Measurements from ENCODE around the gene HOXD13.

HOXD13 gene

DNA sequence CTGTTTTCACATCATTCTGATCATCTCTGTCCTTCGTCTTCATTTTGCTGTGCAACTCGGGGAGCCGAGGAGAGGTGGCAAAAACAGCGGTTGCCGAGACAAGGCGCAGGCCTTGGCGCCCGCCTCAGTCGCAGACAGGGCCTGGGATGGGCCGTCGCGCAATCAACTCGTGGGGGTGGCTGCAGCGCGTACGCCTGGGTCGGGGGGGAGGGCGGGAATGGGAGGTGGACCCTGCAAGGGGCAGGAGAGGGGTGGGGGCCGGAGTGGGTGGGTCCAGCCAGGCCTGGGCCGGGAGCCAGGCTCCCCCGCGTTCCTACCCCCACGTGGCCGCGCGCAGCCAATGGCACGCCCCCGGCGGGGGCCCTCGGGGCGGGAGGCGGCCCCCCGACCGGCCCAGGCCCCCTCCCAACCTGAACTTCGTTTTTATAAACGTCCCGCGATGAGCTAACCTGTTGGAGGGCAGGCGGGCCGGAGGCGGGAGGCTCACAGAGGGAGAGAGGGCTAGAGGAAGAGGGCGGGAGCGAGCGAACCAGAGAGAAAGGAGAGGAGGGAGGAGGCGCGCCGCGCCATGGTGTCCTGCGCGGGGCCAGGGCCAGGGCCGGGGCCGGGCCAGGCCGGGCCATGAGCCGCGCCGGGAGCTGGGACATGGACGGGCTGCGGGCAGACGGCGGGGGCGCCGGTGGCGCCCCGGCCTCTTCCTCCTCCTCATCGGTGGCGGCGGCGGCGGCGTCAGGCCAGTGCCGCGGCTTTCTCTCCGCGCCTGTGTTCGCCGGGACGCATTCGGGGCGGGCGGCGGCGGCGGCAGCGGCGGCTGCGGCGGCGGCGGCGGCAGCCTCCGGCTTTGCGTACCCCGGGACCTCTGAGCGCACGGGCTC, at the start of gene HOXD13:
TSS of gene HOXD13 (plus strand) at position 452 of the 875 bp plus-strand sequence. CDS start at position 622, 170 bp downstream.
- DNase-seq = no peak

DNA sequence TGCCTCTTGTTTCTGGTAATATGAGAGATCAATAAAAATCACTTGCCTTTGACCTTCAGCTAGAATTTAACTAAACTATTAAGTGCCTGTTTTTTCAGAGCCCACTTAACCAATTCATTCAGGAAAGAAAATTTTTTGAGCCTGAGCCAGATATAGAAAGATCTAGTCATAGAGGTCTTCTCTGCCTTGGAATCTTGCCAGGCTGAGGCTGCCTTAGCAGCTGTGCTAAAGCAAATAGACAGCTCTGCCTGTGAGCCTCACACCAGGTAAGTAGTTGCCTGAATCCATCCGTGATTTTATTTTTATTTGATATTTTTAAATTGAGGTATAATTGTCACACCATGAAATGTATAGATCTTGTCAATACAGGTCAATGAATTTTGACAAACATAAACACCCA, 36.1 kb upstream of the HOXD13 start:
- no peak for DNase-seq

DNA sequence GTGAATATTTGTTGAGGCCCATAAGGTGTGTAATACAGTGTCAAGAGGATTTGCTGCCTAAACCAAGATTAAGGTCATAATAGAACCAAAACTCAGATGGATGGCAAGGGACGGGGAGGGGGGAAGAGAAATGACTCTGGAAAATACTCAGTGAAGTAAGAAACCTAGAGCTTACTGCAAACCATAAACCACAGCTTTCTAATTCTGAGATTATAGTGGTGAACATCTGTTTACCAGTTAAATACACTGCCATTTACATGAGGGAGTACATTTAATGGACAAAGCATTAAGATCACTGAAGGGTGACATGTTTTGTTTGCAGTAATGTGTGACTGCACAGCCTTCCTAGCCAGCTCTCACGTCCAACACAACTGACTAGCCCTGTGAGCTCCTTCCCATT, 28.6 kb upstream of the HOXD13 start:
- no peak for DNase-seq

DNA sequence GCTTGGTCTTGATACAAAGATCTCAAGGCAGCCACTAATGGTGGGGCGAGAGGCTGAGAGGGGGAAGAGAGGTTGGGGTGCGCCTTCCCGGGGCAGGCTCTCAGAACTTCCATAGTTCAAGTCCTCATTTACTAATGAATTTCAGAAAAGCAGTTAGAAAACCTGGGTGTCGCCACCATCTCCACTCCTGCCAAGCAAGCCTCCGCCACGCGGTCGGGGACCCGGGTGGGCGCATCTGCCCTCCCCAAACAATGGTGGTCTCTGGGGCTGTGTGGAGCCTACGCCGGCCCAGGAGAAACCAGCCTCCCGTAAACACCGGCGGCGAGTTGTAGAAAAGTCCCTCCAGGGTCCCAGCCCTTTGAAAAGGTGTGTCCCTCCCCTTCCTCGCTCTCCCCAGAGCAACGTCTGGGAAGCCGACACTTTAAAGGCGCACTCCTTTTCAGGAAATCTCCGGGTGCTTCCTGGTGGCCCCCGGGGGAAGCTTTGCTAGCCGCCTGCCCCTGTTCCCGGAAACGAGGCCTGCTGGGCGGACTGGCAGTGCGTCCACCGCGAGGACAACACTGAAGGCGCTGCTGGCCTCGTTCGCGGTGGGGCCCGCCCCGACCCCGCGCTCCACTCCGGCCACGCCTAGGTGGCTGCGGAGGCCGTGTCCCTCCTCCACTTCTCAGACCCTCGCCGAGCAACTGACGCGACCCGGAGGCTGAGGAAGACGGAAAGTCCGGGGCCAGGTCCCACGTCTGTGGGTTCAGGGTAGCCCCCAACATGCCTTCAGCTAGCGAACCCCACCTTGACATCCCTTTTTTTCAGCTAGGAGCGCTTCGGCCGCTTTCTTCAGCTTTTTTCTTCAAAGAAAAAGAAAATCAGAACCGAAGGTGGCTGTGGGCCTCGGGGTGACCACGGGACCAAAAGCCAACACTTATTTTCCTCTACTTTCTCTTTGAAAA, 25.6 kb upstream of the HOXD13 start:
- no peak for DNase-seq

DNA sequence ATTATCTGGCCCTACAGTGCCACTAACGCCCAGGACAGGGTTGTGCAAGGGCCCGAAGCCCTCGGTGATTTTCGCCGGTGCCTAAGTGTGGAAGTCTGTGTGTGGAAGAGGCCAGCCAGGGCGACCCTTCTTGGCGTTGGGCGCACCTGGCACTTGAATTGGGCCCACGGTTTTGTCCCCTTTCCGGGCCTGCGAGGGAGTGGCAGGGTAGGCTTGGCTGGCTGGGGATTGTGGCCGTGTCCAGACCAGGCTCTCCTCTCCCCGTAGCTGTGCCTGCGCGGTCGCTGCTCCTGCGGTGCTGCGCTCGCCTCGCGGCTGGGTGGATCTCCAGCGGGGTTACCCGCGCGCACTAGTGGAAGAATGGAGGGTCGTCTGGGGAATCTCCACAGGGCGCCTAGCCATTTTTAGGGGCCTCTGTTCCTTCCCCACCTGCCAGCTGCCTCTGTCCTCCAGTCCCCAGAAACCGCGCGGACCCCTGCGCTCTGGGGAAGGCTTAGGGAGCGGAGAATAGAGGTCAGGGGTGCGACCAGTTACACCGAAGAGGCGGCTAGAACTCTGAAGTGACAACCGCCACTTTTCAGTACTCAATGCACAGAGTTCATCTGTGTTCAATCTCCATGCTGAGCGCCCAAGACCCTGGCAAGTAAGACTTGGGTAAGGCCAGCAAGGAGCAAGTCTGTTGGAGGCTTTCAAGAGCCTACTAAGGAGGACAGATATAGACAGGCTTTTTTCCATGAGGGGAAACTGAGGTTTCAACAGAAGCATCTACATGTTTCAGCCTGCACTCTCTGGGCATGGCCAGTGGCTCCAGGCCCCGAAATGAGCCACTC, 24.7 kb upstream of the HOXD13 start:
- DNase-seq = no peak

DNA sequence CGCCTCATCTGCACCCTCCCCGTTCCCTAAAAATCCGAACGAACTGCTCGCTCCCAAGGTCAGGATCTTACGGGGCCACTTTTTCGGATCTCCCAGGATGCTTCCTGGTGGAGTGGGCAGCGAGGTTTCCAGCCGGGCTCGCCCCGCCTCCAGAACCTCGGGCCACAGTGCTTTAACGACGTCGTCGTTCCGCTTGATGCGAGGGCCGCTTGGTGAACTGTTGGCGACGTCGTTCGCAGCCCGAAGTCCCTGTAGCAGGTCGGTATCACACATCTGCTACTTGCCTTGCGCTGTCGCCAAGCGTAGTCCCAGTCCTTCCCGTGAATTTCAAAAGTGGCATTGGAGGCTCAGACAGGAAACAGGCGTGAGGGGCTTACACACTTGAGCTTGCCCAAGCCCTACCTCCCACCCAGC, 24.1 kb upstream of the HOXD13 start:
- no peak for DNase-seq

DNA sequence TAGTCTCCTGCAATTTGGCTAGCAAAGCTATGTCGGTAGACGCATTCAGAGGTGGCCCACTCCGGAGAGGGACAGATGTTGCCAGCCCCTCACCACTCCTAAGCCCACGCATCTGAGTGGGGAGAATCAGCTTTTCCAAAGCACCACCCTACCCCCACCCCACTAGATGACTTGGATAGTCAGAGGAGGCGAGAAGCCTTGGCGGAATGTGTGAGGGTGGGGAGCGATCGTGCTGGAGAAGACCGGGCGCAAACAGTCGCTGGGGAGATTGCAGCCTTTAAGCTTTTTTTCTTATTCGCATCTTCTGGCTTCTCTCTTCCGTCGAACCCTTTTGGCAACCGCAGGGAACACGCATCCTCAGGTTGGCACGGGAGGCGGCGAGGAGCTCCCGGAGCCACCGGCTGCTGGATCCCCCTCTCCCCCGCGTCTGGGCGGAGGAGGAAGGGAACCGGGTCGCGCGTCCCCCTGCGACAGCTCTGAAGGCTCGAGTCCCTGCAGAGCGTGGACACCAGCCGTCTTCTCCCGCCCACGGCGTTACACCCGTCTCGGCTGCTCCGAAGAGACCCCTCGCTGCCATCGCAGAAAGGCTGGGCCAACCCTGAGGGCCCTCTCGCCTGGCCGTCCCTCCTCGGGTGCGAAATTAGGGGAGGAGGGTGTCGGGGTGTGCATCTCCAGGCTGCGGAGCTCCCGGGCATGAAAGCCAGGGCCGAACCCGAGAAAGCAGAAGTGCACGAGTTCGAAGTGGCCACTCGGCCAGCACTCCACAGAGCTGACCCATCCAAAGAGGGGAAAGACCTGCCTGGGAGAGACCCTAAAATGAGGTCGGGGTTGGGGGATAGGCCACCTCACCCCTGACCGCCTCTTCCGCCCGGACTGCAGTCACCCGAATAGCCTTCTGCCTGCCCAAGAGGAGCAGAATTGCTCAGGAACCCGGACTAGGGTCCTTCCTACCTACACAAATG, 20.9 kb upstream of the HOXD13 start:
- DNase-seq = no peak

DNA sequence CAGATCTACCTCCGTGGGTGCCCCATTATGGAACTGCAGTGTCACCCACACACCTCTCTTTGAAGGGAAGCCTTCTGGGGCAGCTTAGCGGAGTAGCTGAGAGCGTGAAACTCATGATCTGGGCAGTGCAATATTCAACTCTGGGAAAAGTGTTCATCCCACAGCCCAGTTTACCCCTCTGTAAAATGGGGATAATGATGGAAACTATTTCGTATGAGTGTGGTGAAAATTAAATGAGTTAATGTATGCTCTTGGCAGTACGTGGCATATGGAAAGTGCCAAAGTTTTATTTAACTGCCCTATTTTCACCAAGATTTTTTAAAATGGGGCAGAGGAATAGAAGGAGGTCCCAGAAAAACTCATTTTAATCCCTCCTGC, 20.2 kb upstream of the HOXD13 start:
- no peak for DNase-seq

DNA sequence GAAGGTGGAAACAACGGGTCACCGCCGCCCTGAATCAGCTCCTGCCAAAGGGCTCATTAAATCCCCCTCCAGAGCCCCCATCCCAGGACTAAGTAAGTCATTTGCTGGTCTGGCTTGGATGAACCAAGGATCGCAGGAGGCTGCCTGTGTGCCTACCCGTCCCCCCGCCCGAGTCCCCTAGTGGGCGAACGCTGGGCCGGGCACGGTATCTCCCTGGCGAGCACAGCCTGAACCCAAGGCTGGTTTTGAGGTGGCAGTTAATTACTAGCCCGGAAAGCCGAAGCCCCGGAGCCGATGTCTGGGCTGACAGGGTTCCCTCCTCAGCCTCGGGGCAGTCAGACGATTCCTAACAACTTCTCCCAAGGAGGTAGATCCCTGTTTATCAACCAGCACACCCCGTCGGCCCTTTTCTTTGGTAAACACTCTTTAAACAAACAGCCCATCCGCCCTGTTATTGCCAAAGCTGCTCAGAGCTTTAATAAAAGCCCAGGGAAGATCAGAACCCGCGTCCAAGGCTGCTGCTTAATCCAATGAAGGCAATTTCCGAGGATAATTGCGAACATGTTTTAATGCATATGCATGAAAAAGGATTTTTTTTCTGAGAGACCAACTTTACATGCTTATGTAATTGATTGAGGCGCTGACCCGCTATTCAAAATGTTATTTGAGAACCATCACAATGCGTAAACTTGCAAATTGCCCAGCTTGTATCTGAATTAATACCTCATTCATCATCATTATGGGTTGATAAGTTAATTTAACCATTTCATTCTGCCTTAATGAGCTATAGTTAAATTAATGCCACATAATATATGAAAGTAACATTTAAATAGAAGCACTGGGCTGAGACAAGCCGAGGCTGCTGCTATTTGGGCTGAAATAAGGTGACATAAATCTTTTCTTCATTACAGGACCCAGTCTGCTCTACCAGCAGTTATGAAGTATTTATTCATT, 19.3 kb upstream of the HOXD13 start:
- DNase-seq = no peak

DNA sequence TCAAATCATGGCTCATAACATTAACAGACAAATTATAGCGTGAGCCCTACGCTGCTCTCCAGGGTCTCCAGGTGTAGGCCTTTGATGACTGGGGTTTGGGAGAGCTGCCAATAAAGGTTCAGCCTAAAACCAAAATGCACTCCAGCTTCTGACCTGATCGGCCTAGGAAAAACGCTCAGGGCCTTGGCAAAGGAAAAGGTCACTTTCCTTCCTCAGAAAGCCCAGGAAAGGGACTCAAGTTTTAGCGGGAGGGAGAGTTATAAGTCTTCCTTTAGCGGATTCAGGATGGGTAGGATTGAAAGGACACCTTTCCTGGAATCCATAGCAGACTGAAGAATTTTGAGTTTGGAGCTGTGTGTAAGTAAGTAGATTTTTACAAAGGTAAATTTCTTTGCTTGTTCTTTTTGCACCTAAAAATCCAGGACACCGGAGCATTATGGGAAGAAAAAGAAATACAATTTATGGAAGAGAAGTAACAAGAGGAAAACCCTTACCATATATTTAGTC, 17.5 kb upstream of the HOXD13 start:
- no peak for DNase-seq

DNA sequence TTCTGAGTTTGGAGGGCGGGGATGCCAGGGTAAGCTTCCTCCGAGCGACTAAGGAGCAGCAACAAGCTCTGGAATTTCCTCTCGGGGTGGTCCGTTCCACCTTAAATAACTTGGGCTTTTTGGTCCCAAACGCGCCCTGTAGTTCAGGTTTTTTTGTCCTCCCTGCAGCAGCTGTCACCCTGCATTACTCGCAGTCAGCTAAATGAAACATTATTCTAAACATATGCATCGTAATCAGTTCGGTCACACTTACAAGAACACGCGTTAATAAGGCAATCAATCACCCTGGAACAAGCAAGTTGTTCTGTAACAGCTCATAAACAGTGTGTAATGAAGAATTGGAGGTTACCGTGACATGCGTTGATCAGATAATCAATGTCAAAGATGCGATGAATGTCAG, 17.0 kb upstream of the HOXD13 start:
- DNase-seq = no peak

DNA sequence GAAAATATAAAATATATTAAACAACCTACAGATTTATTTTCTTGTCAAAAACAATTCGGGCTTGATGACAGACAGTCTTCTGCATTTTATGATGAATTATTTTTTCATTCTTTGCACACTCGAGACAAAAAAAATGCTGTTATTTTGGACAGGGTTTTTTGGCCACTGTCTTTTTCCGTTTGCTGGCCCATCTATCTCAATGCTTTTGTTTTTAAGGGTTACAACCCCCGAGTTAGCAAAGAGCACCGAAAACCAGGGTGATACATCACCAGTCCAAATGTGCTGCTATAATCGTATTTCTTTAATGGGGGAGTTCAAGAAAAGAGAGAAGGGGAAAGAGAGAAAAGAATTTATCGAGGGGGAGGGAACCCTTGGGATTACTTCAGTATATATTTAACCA, 16.5 kb upstream of the HOXD13 start:
- no peak for DNase-seq

DNA sequence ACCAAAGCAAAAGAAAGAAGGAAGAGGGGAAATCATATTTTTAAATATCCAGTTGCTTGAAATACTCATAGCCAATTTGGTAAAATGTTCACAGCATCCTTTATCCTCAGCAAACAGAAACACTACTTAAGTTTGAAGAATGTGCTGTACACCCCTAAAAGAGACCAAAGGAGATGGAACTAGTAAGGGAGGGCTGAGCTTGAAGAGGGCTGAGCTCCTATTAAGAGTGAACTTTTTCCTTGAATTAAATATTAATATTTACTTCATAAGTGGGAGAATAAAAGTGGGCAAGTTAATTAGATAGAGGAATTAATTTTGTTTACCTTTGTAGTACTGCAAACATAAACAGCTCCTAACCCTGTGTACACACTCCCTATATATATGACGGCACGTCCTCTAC, 15.7 kb upstream of the HOXD13 start:
- no peak for DNase-seq

DNA sequence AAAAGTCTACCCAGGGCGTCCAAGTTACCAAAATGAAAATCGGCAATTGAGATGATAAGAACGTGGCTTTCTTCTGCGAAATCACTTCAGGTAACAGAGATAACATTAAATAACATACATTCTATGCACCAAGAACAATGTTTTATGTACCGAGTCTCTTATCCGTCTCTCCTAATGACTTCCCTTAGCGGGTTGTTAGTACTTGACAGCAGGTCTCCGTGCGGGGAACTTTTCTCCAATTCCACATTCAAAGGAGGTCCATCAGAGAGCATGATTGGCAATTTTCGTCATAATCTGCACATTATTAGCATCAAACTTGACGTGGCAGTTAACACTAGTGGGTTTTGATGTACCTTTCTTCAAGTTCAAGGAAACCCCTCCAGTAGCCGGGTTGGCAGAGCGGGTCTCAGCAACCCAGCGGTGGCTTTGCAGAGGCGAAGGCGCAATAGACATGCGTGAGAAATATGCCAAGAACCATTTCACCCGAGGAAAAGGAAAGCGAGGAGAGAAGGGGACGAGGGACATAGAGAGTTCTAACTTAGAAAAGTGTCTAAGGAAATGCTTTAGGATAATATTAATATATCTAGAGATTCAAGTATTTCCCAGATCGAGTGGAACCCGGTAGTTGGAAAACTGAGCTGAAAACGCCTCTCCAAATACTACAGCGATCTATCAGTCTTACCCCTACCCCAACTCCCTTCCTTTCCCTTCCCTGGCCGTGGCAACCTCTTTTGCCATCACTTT, 13.8 kb upstream of the HOXD13 start:
- no peak for DNase-seq

DNA sequence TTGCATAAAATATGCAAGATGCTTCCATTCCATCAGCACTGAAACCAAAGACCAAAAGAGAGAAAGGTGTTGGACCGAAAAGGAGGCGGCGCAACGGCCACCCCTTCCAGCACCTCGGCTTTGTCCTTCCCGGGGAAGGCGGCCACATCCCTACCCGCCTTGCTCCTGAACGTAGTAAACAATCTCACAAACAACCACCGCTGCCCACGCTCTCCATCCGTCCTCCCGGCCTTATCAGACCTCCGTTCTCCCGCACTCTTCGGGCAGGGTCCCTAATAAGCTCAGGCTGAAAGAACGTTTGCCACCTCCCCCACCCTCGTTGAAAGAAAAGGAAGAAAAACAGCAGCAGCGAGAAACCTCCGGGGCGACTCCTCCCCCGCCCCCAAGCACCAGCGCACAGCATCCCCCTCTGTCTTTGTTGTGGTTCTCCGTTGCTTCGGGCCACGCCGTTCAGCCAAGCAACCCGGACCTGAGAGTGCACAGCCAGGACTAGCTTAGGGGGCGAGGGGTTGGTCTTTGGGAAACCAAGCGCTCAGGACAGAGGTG, 13.2 kb upstream of the HOXD13 start:
- no peak for DNase-seq

DNA sequence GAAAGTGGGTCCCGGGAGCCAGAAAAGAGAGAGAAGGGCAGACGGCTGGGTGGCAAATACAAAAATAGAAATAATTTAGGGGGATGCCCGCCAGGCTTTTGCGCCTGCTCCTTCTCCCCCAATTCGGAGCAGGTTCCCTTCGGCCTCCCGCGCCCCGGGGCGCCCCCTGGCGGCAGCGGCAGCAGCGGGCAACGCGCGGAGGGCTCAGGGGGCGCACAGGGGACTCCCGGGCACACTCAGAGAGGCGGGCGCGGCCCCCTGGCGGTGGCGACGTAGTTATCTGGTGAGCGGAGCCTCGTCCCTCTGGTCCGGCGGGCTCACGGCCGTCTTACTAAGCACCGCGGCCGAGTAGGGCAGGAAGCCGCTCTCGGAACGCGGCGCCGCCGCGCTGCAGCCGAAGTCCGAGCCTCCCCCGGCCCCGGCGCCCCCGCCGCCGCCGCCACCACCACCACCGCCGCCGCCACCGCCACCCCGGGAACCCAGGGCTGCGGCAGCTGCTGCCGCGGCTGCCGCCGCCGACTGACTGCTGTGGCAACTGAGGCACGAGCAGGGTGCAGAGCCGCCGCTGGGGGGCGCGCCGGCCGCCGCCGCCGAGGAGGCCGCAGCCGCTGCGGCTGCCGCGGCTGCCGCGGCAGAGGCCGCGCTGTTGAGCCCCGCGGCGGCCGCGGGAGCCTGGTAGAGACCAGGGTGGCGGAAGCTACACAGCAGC, 12.5 kb upstream of the HOXD13 start:
- DNase-seq = no peak

DNA sequence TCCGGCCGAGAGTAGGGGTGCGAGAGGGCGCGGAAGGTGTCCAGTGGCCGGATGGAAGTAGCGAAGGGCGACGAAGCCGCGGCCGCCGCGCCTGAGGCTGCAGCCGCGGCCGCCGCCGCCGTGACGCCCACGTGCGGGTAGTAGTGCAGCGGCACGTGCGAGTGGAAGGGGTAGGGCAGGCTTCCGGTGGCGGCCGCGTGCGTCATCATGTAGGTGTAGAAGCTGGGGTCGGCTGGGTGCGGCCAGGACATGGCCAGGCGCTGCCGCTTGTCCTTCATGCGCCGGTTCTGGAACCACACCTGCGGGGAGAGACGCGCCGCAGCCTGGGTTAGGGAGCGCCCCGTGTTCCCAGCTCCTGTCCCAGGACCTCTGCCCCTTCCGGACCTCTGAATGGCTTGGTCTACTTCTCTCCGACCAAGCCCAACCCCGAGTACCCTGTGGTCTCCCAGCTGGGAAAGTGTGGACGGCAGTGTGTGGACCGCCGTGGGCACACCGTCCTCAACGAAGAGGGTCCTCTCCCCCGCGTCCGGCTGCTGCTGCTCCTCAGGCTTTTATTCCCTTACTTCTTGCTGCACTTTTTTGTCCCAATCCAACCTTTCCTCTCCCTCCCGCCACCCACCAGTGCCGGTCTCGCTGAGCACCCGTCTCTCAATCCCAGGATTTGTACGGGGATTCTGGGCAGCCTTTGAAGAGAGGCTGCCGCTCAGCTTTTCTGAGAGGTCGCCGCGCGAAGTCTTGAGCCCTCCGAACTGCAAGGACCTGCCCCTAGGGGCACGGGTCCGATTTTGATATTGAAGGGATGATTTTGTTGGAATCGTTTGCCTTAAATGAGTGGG, 11.8 kb upstream of the HOXD13 start:
- DNase-seq = no peak
